Raji (cell line): ENCODE measurements around the gene TRPM8.

Experiments used
- POLR2A ChIP-seq: IDR thresholded peaks from 2 replicates; pipeline ENCODE4 v1.6.1; 2011; ENCODE audit warnings: low read depth, low read length, control low read depth; ENCODE audit not compliant: insufficient read depth

Gene TRPM8

GRCh38 chr2:234005126-234005525, 88.0 kb downstream of the TRPM8 start:
- TF ChIP-seq POLR2A: no peak

GRCh38 chr2:234006501-234006900, 89.3 kb downstream of the TRPM8 start:
- TF ChIP-seq POLR2A: no peak

- TF ChIP-seq POLR2A: no peak
These were observed 97.3 kb downstream of the TRPM8 start for GRCh38 chr2:234014427-234014826.

GRCh38 chr2:234015861-234016260, 98.7 kb downstream of the TRPM8 start:
- no peak for TF ChIP-seq POLR2A

- TF ChIP-seq POLR2A: no peak
These were observed 102.7 kb downstream of the TRPM8 start for GRCh38 chr2:234019896-234020295.

- no peak for TF ChIP-seq POLR2A
These were observed 103.2 kb downstream of the TRPM8 start for GRCh38 chr2:234020332-234020731.

- no peak for TF ChIP-seq POLR2A
These were observed 105.3 kb downstream of the TRPM8 start for GRCh38 chr2:234022424-234022823.

GRCh38 chr2:234024304-234024703, 107.1 kb downstream of the TRPM8 start:
- no peak for TF ChIP-seq POLR2A

- no peak for TF ChIP-seq POLR2A
These were observed 108.3 kb downstream of the TRPM8 start for GRCh38 chr2:234025466-234025865.

GRCh38 chr2:234025891-234026401, 108.8 kb downstream of the TRPM8 start:
- TF ChIP-seq POLR2A: no peak

GRCh38 chr2:234026693-234027254, 109.6 kb downstream of the TRPM8 start:
- no peak for TF ChIP-seq POLR2A

- no peak for TF ChIP-seq POLR2A
These were observed 110.5 kb downstream of the TRPM8 start for GRCh38 chr2:234027641-234028040.

- no peak for TF ChIP-seq POLR2A
These were observed 112.1 kb downstream of the TRPM8 start for GRCh38 chr2:234029150-234029733.

GRCh38 chr2:234031207-234031606, 114.0 kb downstream of the TRPM8 start:
- TF ChIP-seq POLR2A: no peak

GRCh38 chr2:234032279-234032856, 115.2 kb downstream of the TRPM8 start:
- TF ChIP-seq POLR2A: no peak

GRCh38 chr2:234033174-234033573, 116.0 kb downstream of the TRPM8 start:
- TF ChIP-seq POLR2A: no peak
